ES-I3 (cell line): ENCODE results near the gene SEMA6D.
"Not testable (repeated sequence)": the region's sequence is repeated elsewhere in the genome, so short reads cannot be mapped to it uniquely, and the experiment has no call there.

Experiments used
- H3K36me3 ChIP-seq: 2 replicates; pipeline ENCODE4 v1.6.1; 2013; ENCODE audit warnings: mild to moderate bottlenecking, low read length, control low read depth, moderate library complexity; ENCODE audit not compliant: insufficient read depth
- H3K4me1 ChIP-seq: 2 replicates; pipeline ENCODE4 v1.6.1; 2013; ENCODE audit warnings: mild to moderate bottlenecking, control low read depth, low read length; ENCODE audit not compliant: insufficient read depth
- H3K9ac ChIP-seq: 2 replicates; pipeline ENCODE4 v1.6.1; 2013; ENCODE audit warnings: low read depth, mild to moderate bottlenecking, low read length, moderate library complexity
- H3K9me3 ChIP-seq: 2 replicates; pipeline ENCODE4 v1.6.1; 2013; ENCODE audit warnings: mild to moderate bottlenecking, low read length, moderate library complexity; ENCODE audit not compliant: control insufficient read depth, insufficient read depth

The SEMA6D gene

DNA sequence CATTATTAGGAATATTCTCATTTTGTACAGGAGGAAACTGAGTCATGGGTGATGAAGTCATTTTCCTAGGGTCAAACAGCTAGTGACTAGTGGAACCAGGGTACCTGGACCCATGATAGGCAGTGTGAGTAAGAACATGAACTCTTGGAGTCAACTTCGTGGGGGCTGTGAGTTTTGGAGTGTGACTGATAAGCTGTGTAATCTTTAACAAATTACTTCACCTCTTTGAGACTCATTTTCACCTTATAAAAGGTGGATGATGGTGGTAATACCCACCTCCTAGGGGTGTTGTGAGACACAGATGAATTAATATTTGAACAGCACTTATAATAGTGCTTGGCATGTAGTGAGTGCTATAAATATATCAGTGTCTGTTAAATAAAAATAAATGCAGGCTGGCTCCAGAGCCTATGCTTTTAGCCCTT, 9.1 kb downstream of the SEMA6D start:
- no peaks in the 10 kb centered on the region for H3K4me1 ChIP-seq
- H3K9ac ChIP-seq = no peak overlapping the region
- H3K9me3 ChIP-seq = no peaks in the 10 kb centered on the region
- no peaks in the 10 kb centered on the region for H3K36me3 ChIP-seq

DNA sequence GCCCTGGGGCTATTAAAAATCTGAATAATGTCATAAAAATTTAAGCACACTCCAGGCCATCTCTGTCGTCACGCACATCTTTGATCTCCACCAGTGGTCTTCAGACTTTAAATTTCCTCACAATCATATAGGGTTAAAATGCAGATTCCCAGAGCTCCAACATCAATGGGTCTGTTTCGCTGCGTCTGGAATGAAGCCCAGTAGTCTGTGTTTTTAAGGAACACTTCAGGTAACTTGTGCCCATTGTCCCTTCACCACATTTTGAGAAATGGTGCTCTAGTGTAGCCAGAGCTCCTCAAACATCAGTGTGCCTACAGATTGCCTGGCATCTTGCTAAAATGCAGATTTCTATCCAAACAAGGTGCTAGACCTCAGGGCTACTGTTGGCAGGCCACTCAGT, 9.8 kb downstream of the SEMA6D start:
- no peaks in the 10 kb centered on the region for H3K4me1 ChIP-seq
- H3K36me3 ChIP-seq = no peaks in the 10 kb centered on the region
- no peak overlapping the region for H3K9ac ChIP-seq
- no peaks in the 10 kb centered on the region for H3K9me3 ChIP-seq

DNA sequence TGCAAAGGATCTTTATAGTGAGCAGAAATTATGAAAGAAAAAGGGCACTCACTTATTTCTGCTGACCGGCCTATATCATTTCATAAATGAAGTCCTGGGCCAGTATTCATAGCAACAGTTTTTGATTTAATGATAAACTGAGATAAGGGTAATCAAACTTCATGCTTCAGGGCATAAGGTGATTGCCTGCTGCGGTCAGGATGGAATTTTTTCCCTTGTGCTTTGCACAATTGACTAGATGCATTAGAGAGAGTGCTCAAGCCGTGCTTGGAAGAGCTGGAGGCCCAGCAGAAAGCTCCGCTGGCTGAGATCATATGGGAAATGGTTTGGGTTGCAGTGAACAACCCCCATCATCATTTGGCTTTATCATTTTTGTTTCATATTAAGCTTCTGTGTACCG, 10.4 kb downstream of the SEMA6D start:
- Histone ChIP-seq H3K9ac (no peak overlapping the region), H3K9me3 (no peaks in the 10 kb centered on the region), H3K4me1 (no peaks in the 10 kb centered on the region), H3K36me3 (no peaks in the 10 kb centered on the region)

DNA sequence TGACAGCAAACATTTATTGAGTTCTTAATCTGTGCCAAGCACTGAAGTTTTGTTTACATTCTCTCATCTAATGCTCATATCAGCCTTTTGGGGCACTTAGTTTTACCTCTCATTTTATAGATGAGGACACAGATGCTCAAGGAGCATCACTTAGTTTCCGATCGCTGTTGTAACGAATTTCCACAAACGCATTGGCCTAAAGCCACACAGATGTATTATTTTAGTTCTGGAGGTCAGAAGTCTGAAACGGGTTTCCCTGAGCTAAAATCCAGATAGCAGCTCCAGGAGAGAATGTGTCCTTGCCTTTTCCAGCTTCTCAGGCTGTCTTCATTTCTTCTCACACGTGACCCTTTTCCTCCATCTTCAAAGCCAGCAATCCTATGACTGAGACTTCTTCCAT, 11.1 kb downstream of the SEMA6D start:
- Histone ChIP-seq H3K4me1 (no peaks in the 10 kb centered on the region), H3K36me3 (no peaks in the 10 kb centered on the region), H3K9ac (no peak overlapping the region), H3K9me3 (no peaks in the 10 kb centered on the region)

DNA sequence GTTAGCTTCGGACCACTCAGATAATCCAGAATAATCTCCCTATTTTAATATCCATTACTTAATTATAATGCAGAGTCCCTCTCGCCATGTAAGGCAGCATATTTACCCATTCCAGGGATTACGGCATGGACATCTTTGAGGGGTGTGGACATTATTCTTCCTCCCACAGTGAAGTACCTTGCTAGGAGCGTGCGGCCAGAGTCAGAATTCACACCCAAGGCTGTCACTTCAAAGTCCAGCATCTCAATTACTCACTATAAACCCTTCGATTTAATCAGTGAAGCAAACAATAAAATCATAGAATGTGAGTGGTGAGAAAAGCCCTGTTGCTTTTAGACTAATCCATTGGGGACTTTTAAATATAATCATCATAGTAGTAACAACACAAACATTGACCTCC, 11.6 kb downstream of the SEMA6D start:
- Histone ChIP-seq H3K9ac (no peak overlapping the region), H3K36me3 (no peaks in the 10 kb centered on the region), H3K4me1 (no peaks in the 10 kb centered on the region), H3K9me3 (no peaks in the 10 kb centered on the region)

DNA sequence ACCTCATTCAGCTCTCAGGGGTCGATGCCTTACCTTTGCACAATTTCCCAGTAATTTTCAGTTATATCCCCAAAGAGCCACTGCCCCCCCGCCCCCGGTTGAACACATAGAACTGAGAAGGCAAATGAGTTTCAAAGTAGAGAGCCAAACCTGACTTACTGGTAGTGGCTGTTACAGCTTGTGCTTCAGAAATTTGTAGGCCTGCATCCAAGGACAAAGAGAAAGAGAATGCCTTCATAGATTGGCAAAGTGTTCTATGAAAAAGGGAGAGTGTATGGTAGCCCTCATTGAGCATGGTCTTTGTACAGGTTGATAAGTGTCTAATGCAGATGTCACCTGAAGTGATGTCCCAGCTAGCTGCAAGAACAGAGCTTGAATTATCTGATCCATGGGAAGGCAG, 13.9 kb downstream of the SEMA6D start:
- H3K9me3 ChIP-seq = no peaks in the 10 kb centered on the region
- no peaks in the 10 kb centered on the region for H3K4me1 ChIP-seq
- no peak overlapping the region for H3K9ac ChIP-seq
- no peaks in the 10 kb centered on the region for H3K36me3 ChIP-seq

DNA sequence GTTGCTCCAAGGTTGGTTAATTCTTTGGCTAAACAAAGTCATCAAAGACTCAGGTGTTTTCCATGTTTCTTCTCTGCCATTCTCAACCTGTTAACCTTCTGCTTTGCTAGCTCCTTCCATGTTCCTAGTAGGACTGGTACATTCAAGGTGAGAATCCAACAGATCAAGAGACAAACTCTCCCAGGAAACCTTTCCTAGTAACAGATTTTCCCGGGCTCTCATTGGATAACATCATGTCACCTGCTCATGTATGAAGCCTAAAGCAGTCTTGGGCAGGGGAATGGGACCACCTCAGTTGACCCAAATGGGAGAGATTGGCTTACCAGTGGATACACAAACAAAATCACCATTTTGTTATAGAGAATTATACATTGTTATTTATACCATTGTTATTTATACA, 14.9 kb downstream of the SEMA6D start:
- Histone ChIP-seq H3K9ac (no peak overlapping the region), H3K9me3 (no peaks in the 10 kb centered on the region), H3K36me3 (no peaks in the 10 kb centered on the region), H3K4me1 (no peaks in the 10 kb centered on the region)

DNA sequence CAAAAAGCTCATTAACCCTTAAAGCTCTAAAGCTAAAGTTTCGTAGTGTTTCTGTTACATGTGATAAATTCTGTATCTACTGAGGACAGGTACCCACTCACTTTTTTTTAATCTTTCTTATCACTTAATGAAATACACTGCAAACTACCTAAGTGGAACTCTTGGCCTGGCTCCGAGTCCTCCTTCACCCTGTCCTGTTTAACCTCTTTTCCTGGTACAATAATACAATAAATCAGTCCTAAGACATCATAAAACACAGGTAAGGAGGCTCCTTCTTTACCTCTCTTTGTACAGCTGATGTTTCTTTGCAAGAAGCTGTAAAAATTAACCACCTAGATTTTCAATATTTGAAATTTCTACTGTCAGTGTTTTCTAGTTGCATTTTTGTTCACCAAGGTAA, 15.8 kb downstream of the SEMA6D start:
- no peaks in the 10 kb centered on the region for H3K9me3 ChIP-seq
- H3K36me3 ChIP-seq = no peaks in the 10 kb centered on the region
- no peaks in the 10 kb centered on the region for H3K4me1 ChIP-seq

DNA sequence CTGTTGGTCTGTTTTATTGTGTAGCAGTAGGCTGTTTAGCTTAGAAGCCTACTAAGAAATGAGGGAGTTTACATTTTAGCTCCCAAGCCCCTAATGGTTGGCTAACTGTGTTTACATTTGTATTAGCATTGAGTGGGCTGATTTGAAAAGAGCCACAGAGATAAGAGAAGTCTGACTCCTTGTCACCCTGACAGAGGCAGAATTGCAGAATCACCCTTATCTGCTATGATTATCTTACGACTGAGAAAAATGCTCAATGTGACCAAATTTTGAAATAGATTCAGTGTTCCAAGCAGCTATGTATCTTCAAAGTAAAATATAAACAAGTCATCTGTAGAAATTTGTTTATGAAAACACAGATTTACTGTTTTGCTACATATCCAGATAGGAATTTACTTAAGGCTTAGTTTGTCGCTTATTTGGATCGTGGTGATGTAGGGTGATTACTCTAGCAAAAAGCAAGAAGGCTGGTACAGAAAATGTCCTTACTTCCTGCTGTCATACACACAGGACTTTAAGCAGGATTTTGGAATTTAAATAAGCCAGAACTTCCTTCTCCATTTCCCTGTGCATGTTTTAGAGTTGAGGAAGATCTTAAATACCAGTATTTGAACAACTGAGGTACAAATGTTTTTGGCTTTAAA, 19.0 kb downstream of the SEMA6D start:
- H3K36me3 ChIP-seq = no peaks in the 10 kb centered on the region
- no peak overlapping the region for H3K9ac ChIP-seq
- no peaks in the 10 kb centered on the region for H3K9me3 ChIP-seq
- H3K4me1 ChIP-seq = no peaks in the 10 kb centered on the region

More for the DNA sequence above, 15.8 kb downstream of the SEMA6D start:
- H3K9ac ChIP-seq = no peak overlapping the region

DNA sequence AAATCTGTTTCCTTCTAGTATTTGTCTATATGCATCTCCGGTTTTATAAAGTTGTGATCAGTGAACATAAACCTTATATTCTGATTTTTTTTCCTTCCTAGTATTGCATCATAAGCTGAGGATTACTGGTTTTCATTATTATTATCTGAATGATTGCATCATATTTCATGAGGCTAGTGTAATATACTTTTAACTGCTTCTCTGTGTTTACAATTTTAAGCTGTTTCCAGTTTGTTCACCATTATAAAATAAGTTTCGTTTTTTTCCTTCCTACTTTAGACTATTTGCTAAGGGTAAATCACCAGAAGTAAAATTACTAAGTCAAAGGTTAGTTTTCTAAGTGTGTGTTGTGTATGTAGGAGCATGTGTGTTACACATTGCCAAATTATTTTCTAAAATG, 20.2 kb downstream of the SEMA6D start:
- Histone ChIP-seq H3K9ac (no peak overlapping the region), H3K36me3 (no peaks in the 10 kb centered on the region), H3K9me3 (no peaks in the 10 kb centered on the region), H3K4me1 (peaks cover 5% of the 10 kb centered on the region)

DNA sequence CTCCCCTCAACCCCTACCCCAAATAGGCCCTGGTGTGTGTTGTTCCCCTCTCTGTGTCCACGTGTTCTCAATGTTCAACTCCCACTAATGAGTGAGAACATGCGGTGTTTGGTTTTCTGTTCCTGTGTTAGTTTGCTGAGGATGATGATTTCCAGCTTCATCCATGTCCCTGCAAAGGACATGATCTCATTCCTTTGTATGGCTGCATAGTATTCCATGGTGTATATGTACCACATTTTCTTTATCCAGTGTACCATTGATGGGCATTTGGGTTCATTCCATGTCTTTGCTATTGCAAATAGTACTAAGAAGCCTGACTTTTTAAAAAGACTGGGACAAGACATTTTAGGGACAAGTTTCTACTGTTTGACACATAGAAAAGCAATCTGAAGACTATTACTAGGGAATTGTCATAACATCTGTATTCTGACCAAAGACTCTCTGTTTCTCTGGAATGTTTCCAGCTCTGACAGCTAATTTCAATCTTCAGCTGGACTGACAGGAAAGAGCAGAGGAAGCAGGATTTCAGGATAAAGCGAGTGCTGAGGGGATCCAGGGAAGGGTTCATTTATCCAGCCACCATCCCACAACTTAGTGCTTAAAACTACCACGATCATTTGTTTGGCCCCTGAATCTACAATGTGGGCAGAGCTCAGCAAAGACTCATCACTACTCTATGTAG, 21.0 kb downstream of the SEMA6D start:
- H3K9ac ChIP-seq, H3K9me3 ChIP-seq, H3K36me3 ChIP-seq, H3K4me1 ChIP-seq: not testable (repeated sequence)

DNA sequence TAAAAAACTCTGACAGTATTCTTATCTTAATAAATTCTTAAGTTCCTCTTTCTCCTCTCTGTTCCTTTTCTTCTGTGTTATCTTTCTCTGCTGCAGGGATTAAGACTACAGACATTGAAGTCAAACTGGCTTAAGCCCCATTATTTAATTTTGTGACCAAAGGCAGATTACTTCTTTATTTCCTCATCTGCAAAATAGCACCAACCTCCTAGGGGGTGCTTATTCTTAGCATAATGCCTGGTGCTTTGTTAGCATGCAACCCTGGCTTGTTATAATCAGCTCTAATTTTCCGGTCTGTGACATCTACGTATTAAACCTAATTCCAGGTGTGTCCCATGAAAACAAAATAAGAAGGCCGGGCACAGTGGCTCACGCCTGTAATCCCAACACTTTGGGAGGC, 23.8 kb downstream of the SEMA6D start:
- Histone ChIP-seq H3K36me3 (no peaks in the 10 kb centered on the region), H3K9me3 (no peaks in the 10 kb centered on the region), H3K4me1 (peaks cover 6% of the 10 kb centered on the region), H3K9ac (no peak overlapping the region)

DNA sequence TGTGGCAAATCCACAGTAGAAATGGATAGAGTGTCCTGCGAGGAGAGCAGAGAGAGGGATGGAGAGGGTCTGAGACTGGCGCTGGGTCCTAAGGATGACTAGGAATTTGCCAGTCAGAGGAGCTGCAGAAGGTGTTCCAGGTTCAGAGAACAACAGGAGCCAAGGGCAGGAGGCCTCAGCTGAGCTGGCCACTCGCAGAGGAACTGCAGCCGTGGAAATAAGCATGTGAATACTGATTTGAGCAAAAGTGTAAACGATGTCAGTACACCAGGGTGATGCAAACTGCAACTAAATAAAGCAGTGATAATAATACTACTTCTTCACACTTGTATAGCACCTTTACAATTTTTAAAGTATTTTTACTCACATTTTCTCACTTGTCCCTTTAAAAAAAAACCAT, 24.6 kb downstream of the SEMA6D start:
- Histone ChIP-seq H3K9ac (no peak overlapping the region), H3K36me3 (no peaks in the 10 kb centered on the region), H3K9me3 (no peaks in the 10 kb centered on the region), H3K4me1 (peaks cover 6% of the 10 kb centered on the region)

DNA sequence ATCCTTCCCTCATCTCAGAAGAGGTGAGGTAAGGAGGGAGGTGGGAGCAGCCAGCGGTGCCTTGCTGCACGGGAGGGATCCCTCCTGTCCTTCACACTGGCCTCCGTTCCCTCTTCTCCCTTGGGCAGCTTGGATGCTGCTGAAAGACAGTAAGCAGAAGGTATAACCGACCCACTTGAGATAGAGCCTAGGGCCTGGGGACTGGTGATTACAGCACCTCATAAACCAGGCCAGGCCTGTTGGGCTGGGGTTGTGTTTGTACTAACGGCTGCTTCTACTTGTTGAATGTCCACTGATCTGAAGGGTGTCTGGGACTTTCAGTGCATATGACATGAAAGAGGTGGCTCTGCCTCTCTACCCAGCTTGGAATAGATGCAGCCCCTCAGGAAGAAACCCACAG, 25.0 kb downstream of the SEMA6D start:
- no peak overlapping the region for H3K9ac ChIP-seq
- H3K9me3 ChIP-seq = no peaks in the 10 kb centered on the region
- peaks cover 6% of the 10 kb centered on the region for H3K4me1 ChIP-seq
- H3K36me3 ChIP-seq = no peaks in the 10 kb centered on the region

DNA sequence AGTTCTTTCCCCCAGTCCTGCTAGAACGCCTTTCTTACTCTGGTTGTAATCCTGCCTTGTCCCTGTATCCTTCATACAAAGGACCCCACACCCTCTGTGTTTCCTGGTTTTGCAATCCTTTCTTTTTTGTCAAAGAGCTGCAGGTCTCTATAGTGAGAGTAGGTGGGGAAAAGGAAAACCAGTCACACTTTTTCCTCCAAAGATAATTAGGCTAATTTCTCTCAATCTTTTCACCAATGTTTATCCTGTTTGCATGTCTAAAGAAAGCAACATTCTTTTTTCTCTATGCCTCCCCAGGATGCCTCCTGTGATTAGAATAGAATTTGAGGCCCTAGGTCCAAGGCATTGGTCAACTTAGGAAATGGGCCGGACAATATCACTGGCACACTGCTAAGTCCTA, 25.4 kb downstream of the SEMA6D start:
- H3K9me3 ChIP-seq = no peaks in the 10 kb centered on the region
- peaks cover 6% of the 10 kb centered on the region for H3K4me1 ChIP-seq
- no peaks in the 10 kb centered on the region for H3K36me3 ChIP-seq
- no peak overlapping the region for H3K9ac ChIP-seq
